GM12872 (cell line): Measurements from ENCODE around the gene TRIM71.

Experiments
- TF ChIP-seq, protein P1 (sequence below): IDR thresholded peaks from 3 replicates; pipeline ENCODE4 v1.5.1; 2011; ENCODE audit warnings: low read depth, mild to moderate bottlenecking, low read length, moderate library complexity; ENCODE audit not compliant: insufficient read depth

Gene TRIM71

GRCh38 chr3:32849046-32849445 lies 31.2 kb downstream of the TRIM71 start:
- TF ChIP-seq, protein P1, sequence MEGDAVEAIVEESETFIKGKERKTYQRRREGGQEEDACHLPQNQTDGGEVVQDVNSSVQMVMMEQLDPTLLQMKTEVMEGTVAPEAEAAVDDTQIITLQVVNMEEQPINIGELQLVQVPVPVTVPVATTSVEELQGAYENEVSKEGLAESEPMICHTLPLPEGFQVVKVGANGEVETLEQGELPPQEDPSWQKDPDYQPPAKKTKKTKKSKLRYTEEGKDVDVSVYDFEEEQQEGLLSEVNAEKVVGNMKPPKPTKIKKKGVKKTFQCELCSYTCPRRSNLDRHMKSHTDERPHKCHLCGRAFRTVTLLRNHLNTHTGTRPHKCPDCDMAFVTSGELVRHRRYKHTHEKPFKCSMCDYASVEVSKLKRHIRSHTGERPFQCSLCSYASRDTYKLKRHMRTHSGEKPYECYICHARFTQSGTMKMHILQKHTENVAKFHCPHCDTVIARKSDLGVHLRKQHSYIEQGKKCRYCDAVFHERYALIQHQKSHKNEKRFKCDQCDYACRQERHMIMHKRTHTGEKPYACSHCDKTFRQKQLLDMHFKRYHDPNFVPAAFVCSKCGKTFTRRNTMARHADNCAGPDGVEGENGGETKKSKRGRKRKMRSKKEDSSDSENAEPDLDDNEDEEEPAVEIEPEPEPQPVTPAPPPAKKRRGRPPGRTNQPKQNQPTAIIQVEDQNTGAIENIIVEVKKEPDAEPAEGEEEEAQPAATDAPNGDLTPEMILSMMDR, result no peak

- TF ChIP-seq, protein P1, result no peak
These were observed 32.4 kb downstream of the TRIM71 start for GRCh38 chr3:32850226-32850625.

DNA sequence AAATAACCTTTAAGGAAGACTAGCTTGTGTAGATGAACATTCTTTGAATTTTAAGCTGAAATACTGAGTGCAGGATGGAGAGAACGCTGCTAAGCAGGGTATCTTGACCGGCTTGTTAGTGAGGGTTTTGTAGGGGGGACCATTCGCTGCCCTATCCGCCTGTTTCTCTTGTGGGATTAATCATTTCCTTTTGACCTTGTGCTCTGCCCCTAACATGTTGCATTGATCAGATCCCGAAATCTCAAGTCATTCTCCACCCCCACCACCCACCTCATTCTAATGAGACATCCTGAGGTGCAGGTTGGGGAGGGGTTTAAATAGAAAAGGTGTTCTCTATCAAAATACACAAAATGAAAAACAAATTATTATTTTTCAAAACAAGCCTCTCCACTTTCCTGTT lies 32.8 kb downstream of the TRIM71 start:
- TF ChIP-seq, protein P1, result no peak

- TF ChIP-seq, protein P1, result no peak
These were observed 34.3 kb downstream of the TRIM71 start for GRCh38 chr3:32852146-32852545.

- TF ChIP-seq, protein P1, result no peak
These were observed 37.7 kb downstream of the TRIM71 start for GRCh38 chr3:32855350-32855953.

GRCh38 chr3:32856355-32856889 lies 38.6 kb downstream of the TRIM71 start:
- TF ChIP-seq, protein P1, result no peak

DNA sequence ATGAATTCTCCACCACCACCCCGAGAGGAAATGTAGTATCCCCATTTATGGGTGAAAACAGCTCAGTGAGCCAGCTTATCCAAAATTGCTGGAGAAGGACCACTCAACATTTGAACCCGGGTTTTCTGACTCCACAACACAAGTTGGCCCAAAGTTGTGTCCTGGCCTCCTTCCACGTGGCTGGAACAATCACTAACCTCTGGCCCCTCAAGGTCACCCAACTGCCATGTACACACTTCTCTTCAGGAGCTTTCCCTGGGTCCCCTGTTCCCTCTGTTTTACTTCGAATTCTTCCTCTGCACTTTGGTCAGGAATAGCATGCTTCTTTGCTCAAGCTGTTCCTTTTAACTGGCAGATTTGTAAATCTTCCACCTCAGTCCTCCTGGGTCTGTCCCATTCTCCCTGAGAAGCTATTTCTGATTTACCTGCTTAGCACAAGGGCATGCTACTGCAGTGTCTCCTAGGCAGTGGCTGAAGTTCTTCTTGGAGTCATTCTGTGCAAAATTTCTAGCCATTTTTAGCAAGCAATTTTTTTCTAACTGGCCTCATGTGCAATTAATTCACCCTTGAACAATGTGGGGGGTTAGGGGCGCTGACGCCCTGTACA lies 39.2 kb downstream of the TRIM71 start:
- TF ChIP-seq, protein P1, result no peak
